Activated T-helper 17 cell treated with anti-CD3 and anti-CD28 coated beads, Interleukin-2, amount 50 U/mL, for 72 hours (primary cell): Measurements from ENCODE around the gene ENPP5. TPM values are rescaled to one million over a fixed set of nuclear protein-coding genes. Genes with fewer than 3 reads are reported as not detected.
"Not testable (repeated sequence)": the region's sequence is repeated elsewhere in the genome, so short reads cannot be mapped to it uniquely, and the experiment has no call there.

ENCODE experiments used
- ATAC-seq: fragments of 150-1000 bp; cut with Tn5 transposase; replicated peaks from 2 replicates; pipeline ENCODE4 v1.10.0; 2021; ENCODE audit warnings: mild to moderate bottlenecking, moderate library complexity
- H3K27ac Mint-ChIP-seq: one replicate; pipeline ENCODE4 v1.8.0; 2022; ENCODE audit warnings: mixed read lengths
- H3K27me3 Mint-ChIP-seq: one replicate; pipeline ENCODE4 v1.8.0; 2022; ENCODE audit warnings: mixed read lengths
- H3K36me3 Mint-ChIP-seq: one replicate; pipeline ENCODE4 v1.8.0; 2022; ENCODE audit warnings: low read depth, mild to moderate bottlenecking, mixed read lengths
- H3K4me1 Mint-ChIP-seq: one replicate; pipeline ENCODE4 v1.8.0; 2022; ENCODE audit warnings: mixed read lengths
- H3K4me3 Mint-ChIP-seq: one replicate; pipeline ENCODE4 v1.8.0; 2022; ENCODE audit warnings: mild to moderate bottlenecking, mixed read lengths
- H3K9me3 Mint-ChIP-seq: one replicate; pipeline ENCODE4 v1.8.0; 2022; ENCODE audit warnings: mixed read lengths
- total RNA-seq, 2 donors: library from RNA; stranded (reverse); gene quantifications; one replicate each; pipeline ENCODE4 v1.2.3, GENCODE V29; 2022

Gene ENPP5
- total RNA-seq, 2 donors from 2014 or later: 0.45 TPM; not detected in 1

DNA sequence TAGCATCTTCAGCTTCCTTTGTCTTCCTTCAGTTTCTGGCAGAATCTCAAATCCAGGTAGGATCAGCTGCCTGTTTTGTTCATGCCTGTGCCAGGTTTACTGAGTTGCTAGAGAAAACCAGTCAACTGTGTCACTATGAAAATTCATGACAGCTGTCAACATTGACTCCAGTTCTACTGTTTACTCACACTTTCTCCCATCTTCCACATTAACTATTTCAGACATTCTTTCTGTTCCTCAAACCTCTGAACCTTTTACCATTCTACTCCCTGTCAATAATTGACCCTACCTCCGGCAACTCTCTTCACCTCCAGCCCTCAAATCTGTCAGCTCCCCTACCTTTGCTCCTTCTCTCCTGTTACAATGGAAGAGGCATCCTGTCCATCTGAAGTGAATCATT is 32.5 kb downstream of the ENPP5 start:
- Mint-ChIP-seq H3K27me3 (no peaks in the 10 kb centered on the region), H3K27ac (no peak overlapping the region), H3K4me3 (no peak overlapping the region), H3K9me3 (no peaks in the 10 kb centered on the region), H3K36me3 (peaks cover 19% of the 10 kb centered on the region), H3K4me1 (peaks cover 15% of the 10 kb centered on the region)
- ATAC-seq: no peak

GRCh38 chr6:46137387-46137786 is 33.4 kb downstream of the ENPP5 start:
- Mint-ChIP-seq H3K4me1 (peaks cover 15% of the 10 kb centered on the region), H3K36me3 (peaks cover 12% of the 10 kb centered on the region), H3K4me3 (no peak overlapping the region), H3K9me3 (no peaks in the 10 kb centered on the region), H3K27ac (no peak overlapping the region), H3K27me3 (no peaks in the 10 kb centered on the region)
- ATAC-seq: peak; percentile 46

DNA sequence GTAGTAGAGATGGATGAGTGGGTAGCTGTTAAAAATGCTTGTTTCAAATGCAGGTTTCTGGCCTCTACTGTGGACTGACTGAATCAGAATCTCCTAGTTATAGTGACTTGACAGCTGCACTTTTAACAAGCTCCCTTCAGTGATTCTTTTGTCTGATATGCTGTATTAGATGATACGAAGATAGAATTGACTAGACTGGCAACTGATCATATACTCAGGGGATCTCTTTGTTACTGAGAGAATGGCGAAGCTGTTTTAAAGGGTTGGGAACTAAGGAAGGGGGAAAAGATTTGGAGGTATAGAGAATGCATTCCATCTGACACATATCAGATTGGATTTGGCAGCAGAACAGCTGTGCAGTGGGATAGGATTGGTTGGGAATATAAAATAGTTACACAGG is 33.9 kb downstream of the ENPP5 start:
- peaks cover 9% of the 10 kb centered on the region for H3K36me3 Mint-ChIP-seq
- no peak for ATAC-seq
- H3K4me1 Mint-ChIP-seq: peaks cover 15% of the 10 kb centered on the region
- no peak overlapping the region for H3K4me3 Mint-ChIP-seq
- H3K27me3 Mint-ChIP-seq: no peaks in the 10 kb centered on the region
- H3K9me3 Mint-ChIP-seq: no peaks in the 10 kb centered on the region
- no peak overlapping the region for H3K27ac Mint-ChIP-seq

DNA sequence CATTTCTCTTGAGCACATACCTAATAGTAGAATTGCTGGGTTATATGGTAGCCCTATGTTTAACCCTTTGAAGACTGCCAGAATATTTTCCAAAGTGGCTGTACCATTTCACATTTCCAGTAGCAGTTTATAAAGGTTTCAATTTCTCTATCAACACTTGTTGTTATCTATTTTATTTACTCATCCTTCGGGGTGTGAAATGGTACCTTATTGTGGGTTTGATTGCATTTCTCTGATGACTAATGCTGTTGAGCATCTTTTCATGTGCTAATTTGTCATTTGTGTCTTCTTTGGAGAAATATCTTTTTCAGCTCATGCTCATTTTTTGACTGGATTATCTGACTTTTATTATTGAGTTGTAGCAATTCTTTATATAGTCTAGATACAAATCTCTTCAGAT is 35.6 kb downstream of the ENPP5 start:
- ATAC-seq: peak; percentile 46
- Mint-ChIP-seq H3K36me3 (no peaks in the 10 kb centered on the region), H3K27me3 (no peaks in the 10 kb centered on the region), H3K27ac (no peak overlapping the region), H3K4me3 (no peak overlapping the region), H3K9me3 (no peaks in the 10 kb centered on the region), H3K4me1 (peaks cover 20% of the 10 kb centered on the region)

DNA sequence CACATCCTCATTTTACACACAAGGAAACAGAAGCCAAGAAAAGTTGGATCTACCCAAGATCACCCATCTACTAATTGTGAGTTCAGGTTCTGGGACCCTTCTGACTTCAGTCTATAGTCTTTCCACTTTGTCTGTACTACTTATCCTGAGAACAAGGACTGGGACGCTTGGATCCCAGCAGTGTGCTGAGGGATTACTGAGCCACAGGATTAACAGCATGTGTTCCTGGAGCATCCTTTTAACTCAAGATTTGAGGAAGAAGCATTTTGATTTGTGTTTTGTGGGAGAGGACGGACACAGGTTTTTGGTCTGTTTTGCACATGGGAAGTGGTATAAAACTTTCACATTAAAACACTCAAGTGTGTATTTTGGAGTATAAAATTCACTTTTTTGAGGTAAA is 36.6 kb downstream of the ENPP5 start:
- H3K36me3 Mint-ChIP-seq: no peaks in the 10 kb centered on the region
- no peaks in the 10 kb centered on the region for H3K27me3 Mint-ChIP-seq
- H3K4me3 Mint-ChIP-seq: no peak overlapping the region
- H3K9me3 Mint-ChIP-seq: no peaks in the 10 kb centered on the region
- H3K27ac Mint-ChIP-seq: no peak overlapping the region
- no peak for ATAC-seq
- peaks cover 20% of the 10 kb centered on the region for H3K4me1 Mint-ChIP-seq

- H3K27ac Mint-ChIP-seq, ATAC-seq, H3K27me3 Mint-ChIP-seq, H3K9me3 Mint-ChIP-seq, H3K36me3 Mint-ChIP-seq: not testable (repeated sequence)
- peaks cover 15% of the 10 kb centered on the region for H3K4me1 Mint-ChIP-seq
- peak overlapping the region; percentile 90 for H3K4me3 Mint-ChIP-seq
These were observed 39.5 kb downstream of the ENPP5 start for GRCh38 chr6:46131291-46131690.

- Mint-ChIP-seq H3K27me3 (no peaks in the 10 kb centered on the region), H3K27ac (peak overlapping the region; percentile 96), H3K4me1 (peaks cover 15% of the 10 kb centered on the region), H3K36me3 (no peaks in the 10 kb centered on the region), H3K4me3 (peak overlapping the region; percentile 90), H3K9me3 (no peaks in the 10 kb centered on the region)
- no peak for ATAC-seq
These were observed 40.1 kb downstream of the ENPP5 start for GRCh38 chr6:46130666-46131065.

GRCh38 chr6:46129629-46130511 is 40.9 kb downstream of the ENPP5 start, which contains the start of gene ENPP4:
ENPP4 (plus strand) TSS chr6:46129989; CDS start chr6:46139584, 9,595 bp downstream.
- Mint-ChIP-seq H3K4me1 (peaks cover 15% of the 10 kb centered on the region), H3K27me3 (no peaks in the 10 kb centered on the region)

GRCh38 chr6:46129291-46129628 is 41.5 kb downstream of the ENPP5 start:
- peak; percentile 26 for ATAC-seq
- no peaks in the 10 kb centered on the region for H3K36me3 Mint-ChIP-seq
- H3K27me3 Mint-ChIP-seq: no peaks in the 10 kb centered on the region

More at GRCh38 chr6:46129629-46130511, 40.9 kb downstream of the ENPP5 start, which contains the start of gene ENPP4:
- peak within 1 kb of the TSS; percentile 90 for H3K4me3 Mint-ChIP-seq
- H3K27ac Mint-ChIP-seq: peak within 1 kb of the TSS; percentile 96
- H3K36me3 Mint-ChIP-seq: no peaks in the 10 kb centered on the region
- H3K9me3 Mint-ChIP-seq: no peaks in the 10 kb centered on the region
- peak; percentile 100 for ATAC-seq

GRCh38 chr6:46128476-46128875 is 42.3 kb downstream of the ENPP5 start:
- peaks cover 11% of the 10 kb centered on the region for H3K4me1 Mint-ChIP-seq
- H3K27ac Mint-ChIP-seq: peak overlapping the region; percentile 96
- no peaks in the 10 kb centered on the region for H3K36me3 Mint-ChIP-seq
- ATAC-seq: no peak
- no peaks in the 10 kb centered on the region for H3K27me3 Mint-ChIP-seq
- H3K4me3 Mint-ChIP-seq: peak overlapping the region; percentile 90
- no peaks in the 10 kb centered on the region for H3K9me3 Mint-ChIP-seq

More at GRCh38 chr6:46129291-46129628, 41.5 kb downstream of the ENPP5 start:
- Mint-ChIP-seq H3K9me3 (no peaks in the 10 kb centered on the region), H3K4me1 (peaks cover 14% of the 10 kb centered on the region), H3K4me3 (peak overlapping the region; percentile 90), H3K27ac (peak overlapping the region; percentile 96)

DNA sequence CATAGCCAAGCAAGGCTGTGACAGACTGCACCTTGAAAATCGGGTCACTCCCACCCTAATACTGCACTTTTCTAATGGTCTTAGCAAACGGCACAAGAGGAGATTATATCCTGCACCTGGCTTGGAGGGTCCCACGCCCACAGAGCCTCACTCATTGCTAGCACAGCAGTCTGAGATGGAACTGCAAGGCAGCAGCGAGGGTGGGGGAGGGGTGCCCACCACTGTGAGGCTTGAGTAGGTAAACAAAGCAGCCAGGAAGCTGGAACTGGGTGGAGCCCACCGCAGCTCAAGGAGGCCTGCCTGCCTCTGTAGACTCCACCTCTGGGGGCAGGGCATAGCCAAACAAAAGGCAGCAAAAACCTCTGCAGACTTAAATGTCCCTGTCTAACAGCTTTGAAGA is 51.1 kb downstream of the ENPP5 start:
- not testable (repeated sequence) for H3K9me3 Mint-ChIP-seq, H3K27me3 Mint-ChIP-seq, H3K36me3 Mint-ChIP-seq, H3K27ac Mint-ChIP-seq, ATAC-seq
- Mint-ChIP-seq H3K4me3 (peak overlapping the region; percentile 5), H3K4me1 (peaks cover 12% of the 10 kb centered on the region)

GRCh38 chr6:46118836-46119235 is 51.9 kb downstream of the ENPP5 start:
- ATAC-seq: no peak
- peaks cover 12% of the 10 kb centered on the region for H3K4me1 Mint-ChIP-seq
- H3K27me3 Mint-ChIP-seq: no peaks in the 10 kb centered on the region
- no peak overlapping the region for H3K4me3 Mint-ChIP-seq
- H3K27ac Mint-ChIP-seq: no peak overlapping the region
- peaks cover 5% of the 10 kb centered on the region for H3K36me3 Mint-ChIP-seq
- peaks cover 6% of the 10 kb centered on the region for H3K9me3 Mint-ChIP-seq

- Mint-ChIP-seq H3K36me3 (peaks cover 5% of the 10 kb centered on the region), H3K9me3 (peaks cover 6% of the 10 kb centered on the region), H3K4me1 (peaks cover 12% of the 10 kb centered on the region), H3K4me3 (no peak overlapping the region), H3K27ac (no peak overlapping the region), H3K27me3 (no peaks in the 10 kb centered on the region)
- ATAC-seq: no peak
These were observed 52.6 kb downstream of the ENPP5 start for GRCh38 chr6:46118157-46118556.

DNA sequence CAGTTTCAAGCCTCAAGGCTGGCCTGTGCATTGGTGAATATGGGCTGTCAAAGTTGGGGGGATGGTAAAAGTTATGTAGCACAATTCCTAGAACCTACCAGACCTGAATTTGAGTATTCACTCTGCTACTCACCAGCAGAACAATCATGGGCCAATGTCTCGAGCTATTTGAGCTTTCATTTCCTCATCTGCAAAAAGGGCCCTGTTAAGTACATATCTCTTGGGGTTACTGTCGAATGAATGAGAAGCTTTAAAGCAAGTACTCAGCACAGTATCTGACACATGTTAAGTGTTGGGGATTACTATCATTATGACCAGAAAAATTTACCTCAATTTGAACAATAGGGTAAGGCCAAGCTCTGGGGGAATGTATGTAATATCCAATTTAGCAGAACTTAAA is 54.5 kb downstream of the ENPP5 start:
- no peaks in the 10 kb centered on the region for H3K36me3 Mint-ChIP-seq
- no peak overlapping the region for H3K4me3 Mint-ChIP-seq
- H3K9me3 Mint-ChIP-seq: no peaks in the 10 kb centered on the region
- no peak for ATAC-seq
- H3K27ac Mint-ChIP-seq: no peak overlapping the region
- peaks cover 5% of the 10 kb centered on the region for H3K4me1 Mint-ChIP-seq
- no peaks in the 10 kb centered on the region for H3K27me3 Mint-ChIP-seq

DNA sequence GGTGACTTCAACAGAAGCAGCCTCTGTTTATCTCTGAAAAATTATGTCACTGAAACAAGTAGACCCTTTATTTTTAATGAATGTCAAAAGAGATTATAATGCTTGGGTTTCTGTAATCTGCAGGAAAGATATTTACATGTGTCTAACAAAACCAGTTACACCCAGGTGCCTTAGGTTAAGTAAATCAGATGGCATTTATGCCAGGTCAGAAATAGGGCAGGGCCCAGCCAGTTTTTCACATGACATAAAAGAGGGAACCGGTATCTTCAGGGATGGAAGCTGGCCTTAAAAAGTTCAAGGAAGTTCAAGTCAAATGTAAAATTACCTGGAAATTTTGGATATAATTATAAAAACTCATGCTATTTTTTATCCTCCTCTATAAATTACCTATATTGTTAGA is 55.1 kb downstream of the ENPP5 start:
- Mint-ChIP-seq H3K4me1 (peaks cover 5% of the 10 kb centered on the region), H3K4me3 (no peak overlapping the region), H3K27me3 (no peaks in the 10 kb centered on the region), H3K27ac (no peak overlapping the region), H3K9me3 (no peaks in the 10 kb centered on the region), H3K36me3 (no peaks in the 10 kb centered on the region)
- no peak for ATAC-seq
